ENCODE results near the gene IGFLR1.

DNA sequence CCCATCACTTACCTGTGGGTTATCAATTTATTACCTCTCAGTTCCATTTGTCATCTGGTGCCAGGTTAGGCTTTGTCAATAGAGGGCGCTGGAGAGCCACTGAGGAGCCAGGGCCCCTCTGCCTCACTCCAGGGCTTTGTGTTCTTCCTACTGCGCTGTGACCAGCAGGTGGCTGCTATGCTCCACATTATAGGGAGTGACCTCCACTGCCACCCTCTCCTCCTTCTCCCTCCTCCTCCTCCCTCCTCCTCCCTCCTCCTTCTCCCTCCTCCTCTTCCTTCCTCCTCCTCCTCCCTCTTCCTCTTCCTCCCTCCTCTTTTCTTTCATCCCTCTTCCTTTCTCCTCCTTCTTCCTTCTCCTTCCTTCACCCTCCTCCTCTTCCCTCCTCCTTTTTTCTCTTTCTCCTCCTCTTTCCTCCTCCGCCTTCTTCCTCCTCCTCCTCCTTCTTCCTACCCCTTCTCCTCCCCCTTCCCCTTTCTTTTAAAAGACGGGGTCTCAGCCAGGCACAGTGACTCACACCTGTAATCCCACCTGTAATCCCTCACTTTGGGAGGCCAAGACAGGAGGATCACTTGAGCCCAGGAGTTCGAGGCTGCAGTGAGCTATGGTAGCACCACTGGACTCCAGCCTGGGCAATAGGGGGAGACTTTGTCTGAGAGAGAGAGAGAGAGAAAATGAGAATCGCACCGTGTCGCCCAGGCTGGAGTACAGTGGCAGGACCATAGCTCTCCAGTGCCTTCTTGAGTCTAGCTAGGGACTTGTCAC is 48.2 kb downstream of the IGFLR1 start:
- TF ChIP-seq CTCF (IDR thresholded peaks at IDR 0.05) = peak; percentile 94
- no peak for TF ChIP-seq ATF1 (CRISPR knock-in tag; IDR thresholded peaks at IDR 0.05)
- TF ChIP-seq, protein P1, sequence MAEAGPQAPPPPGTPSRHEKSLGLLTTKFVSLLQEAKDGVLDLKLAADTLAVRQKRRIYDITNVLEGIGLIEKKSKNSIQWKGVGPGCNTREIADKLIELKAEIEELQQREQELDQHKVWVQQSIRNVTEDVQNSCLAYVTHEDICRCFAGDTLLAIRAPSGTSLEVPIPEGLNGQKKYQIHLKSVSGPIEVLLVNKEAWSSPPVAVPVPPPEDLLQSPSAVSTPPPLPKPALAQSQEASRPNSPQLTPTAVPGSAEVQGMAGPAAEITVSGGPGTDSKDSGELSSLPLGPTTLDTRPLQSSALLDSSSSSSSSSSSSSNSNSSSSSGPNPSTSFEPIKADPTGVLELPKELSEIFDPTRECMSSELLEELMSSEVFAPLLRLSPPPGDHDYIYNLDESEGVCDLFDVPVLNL (CRISPR knock-in tag; IDR thresholded peaks at IDR 0.05; ENCODE audit: borderline replicate concordance, low read depth) = no peak
- no peak for TF ChIP-seq FOXJ3 (CRISPR knock-in tag; IDR thresholded peaks at IDR 0.05; ENCODE audit: borderline replicate concordance)
- TF ChIP-seq SOX15 (CRISPR knock-in tag; IDR thresholded peaks at IDR 0.05) = no peak
- peak; percentile 45; the same call in 1 of the 2 replicates for TF ChIP-seq ZNF423 (CRISPR knock-in tag; IDR thresholded peaks at IDR 0.05)
- no peak for TF ChIP-seq NR2C2 (CRISPR knock-in tag; IDR thresholded peaks at IDR 0.05)
- TF ChIP-seq, protein P2, sequence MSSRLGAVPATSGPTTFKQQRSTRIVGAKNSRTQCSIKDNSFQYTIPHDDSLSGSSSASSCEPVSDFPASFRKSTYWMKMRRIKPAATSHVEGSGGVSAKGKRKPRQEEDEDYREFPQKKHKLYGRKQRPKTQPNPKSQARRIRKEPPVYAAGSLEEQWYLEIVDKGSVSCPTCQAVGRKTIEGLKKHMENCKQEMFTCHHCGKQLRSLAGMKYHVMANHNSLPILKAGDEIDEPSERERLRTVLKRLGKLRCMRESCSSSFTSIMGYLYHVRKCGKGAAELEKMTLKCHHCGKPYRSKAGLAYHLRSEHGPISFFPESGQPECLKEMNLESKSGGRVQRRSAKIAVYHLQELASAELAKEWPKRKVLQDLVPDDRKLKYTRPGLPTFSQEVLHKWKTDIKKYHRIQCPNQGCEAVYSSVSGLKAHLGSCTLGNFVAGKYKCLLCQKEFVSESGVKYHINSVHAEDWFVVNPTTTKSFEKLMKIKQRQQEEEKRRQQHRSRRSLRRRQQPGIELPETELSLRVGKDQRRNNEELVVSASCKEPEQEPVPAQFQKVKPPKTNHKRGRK (CRISPR knock-in tag; IDR thresholded peaks at IDR 0.05; ENCODE audit: borderline replicate concordance) = peak; percentile 84; the same call in 1 of the 2 replicates
- TF ChIP-seq ZNF138 (CRISPR knock-in tag; conservative IDR thresholded peaks at IDR 0.05) = no peak
- no peak for TF ChIP-seq ELF4 (CRISPR knock-in tag; IDR thresholded peaks at IDR 0.05; ENCODE audit: low read depth)
- no peak for TF ChIP-seq CREM (CRISPR knock-in tag; IDR thresholded peaks at IDR 0.05)
- no peak for TF ChIP-seq NR3C1 (CRISPR knock-in tag; conservative IDR thresholded peaks at IDR 0.05; ENCODE audit: low read depth)
- TF ChIP-seq CREB1 (CRISPR knock-in tag; IDR thresholded peaks at IDR 0.05) = no peak
- no peak for TF ChIP-seq NR1H2 (CRISPR knock-in tag; IDR thresholded peaks at IDR 0.05)
